ENCODE measurements around the gene IL22RA1.

GRCh38 chr1:24086466-24086865 is 56.5 kb downstream of the IL22RA1 start:
- TF ChIP-seq CTCF (conservative IDR thresholded peaks at IDR 0.05) (no peak), ZFX (IDR thresholded peaks at IDR 0.05) (no peak)

Measured in C4-2B (cell line).